ENCODE results near the gene UBE2E3.
A peak's percentile ranks its signal among the peaks of the same experiment; 100 is the strongest.
"Not testable (repeated sequence)": the region's sequence is repeated elsewhere in the genome, so short reads cannot be mapped to it uniquely, and the experiment has no call there.

The UBE2E3 gene

GRCh38 chr2:181022652-181023051 is 42.2 kb downstream of the UBE2E3 start:
- CTCF ChIA-PET = interaction anchor here (0.5 kb wide), 1 partner anchor 898 kb away, joined by 3 read pairs; no protein-coding TSS in a partner anchor
- POLR2A ChIA-PET = no interaction called here
- Histone ChIP-seq H3K27me3 (replicated peaks in 2 of 5; ENCODE audit: control insufficient read depth in 4 of 5, insufficient read depth in 5 of 5, low read length in 4 of 5) (no peaks in the 10 kb centered on the region), H3K4me1 (ENCODE audit: control extremely low read depth in 1 of 4, control insufficient read depth in 4 of 4, insufficient read depth in 4 of 4, low read length in 3 of 4) (no peaks in the 10 kb centered on the region), H3K4me3 (ENCODE audit: control insufficient read depth in 1 of 7, extremely low read depth in 1 of 7, insufficient read depth in 4 of 7, low read depth in 2 of 7, low read length in 6 of 7) (no peak overlapping the region), H3K27ac (ENCODE audit: insufficient read depth in 1 of 2, low read depth in 1 of 2, low read length in 2 of 2, poor library complexity in 1 of 2, severe bottlenecking in 2 of 2) (no peak overlapping the region), H3K9me3 (ENCODE audit: control extremely low read depth in 1 of 5, control insufficient read depth in 4 of 5, insufficient read depth in 2 of 5, low read depth in 1 of 5, low read length in 4 of 5) (no peaks in the 10 kb centered on the region), H3K36me3 (ENCODE audit: control insufficient read depth in 4 of 4, insufficient read depth in 4 of 4, low read length in 3 of 4) (peaks cover 0 to 2% (median 0%) of the 10 kb centered on the region in 4 experiments)
- WGBS (ENCODE audit: insufficient coverage) = 100% methylated on average over 1 of the region's 3 CpGs
- DNase-seq = no peak

GRCh38 chr2:181025004-181025403 is 44.6 kb downstream of the UBE2E3 start:
- Histone ChIP-seq H3K27ac (ENCODE audit: insufficient read depth in 1 of 2, low read depth in 1 of 2, low read length in 2 of 2, poor library complexity in 1 of 2, severe bottlenecking in 2 of 2) (no peak overlapping the region), H3K4me3 (ENCODE audit: control insufficient read depth in 1 of 7, extremely low read depth in 1 of 7, insufficient read depth in 4 of 7, low read depth in 2 of 7, low read length in 6 of 7) (no peak overlapping the region), H3K9me3 (ENCODE audit: control extremely low read depth in 1 of 5, control insufficient read depth in 4 of 5, insufficient read depth in 2 of 5, low read depth in 1 of 5, low read length in 4 of 5) (no peaks in the 10 kb centered on the region), H3K27me3 (replicated peaks in 2 of 5; ENCODE audit: control insufficient read depth in 4 of 5, insufficient read depth in 5 of 5, low read length in 4 of 5) (no peaks in the 10 kb centered on the region), H3K36me3 (ENCODE audit: control insufficient read depth in 4 of 4, insufficient read depth in 4 of 4, low read length in 3 of 4) (peaks cover 0 to 2% (median 0%) of the 10 kb centered on the region in 4 experiments), H3K4me1 (ENCODE audit: control extremely low read depth in 1 of 4, control insufficient read depth in 4 of 4, insufficient read depth in 4 of 4, low read length in 3 of 4) (no peaks in the 10 kb centered on the region)
- no CpG with 5 or more reads among the region's 3 CpGs for WGBS (ENCODE audit: insufficient coverage)
- ChIA-PET CTCF (no interaction called here), POLR2A (no interaction called here)
- DNase-seq = peak in 1 of 3 donors; percentile 13

DNA sequence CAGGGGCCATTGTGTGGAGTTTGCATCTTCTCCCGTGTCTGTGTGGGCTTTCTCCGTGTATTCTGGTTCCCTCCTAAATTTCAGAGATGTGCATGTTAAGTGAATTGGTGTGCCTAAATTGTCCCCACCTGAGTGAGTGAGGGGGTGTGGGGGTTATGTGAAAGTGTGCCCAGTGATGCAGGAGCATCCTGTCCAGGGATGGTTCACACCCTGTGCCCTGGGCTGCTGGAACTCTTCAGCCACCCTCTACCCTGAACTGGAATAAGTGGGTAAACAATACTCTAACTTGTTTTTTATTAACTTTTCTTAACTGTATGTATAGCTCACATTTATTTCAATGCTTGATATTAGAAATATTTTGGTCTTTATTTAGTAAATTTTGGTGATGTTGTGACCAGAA is 56.0 kb downstream of the UBE2E3 start:
- Histone ChIP-seq H3K27ac (ENCODE audit: insufficient read depth in 1 of 2, low read depth in 1 of 2, low read length in 2 of 2, poor library complexity in 1 of 2, severe bottlenecking in 2 of 2) (no peak overlapping the region), H3K36me3 (ENCODE audit: control insufficient read depth in 4 of 4, insufficient read depth in 4 of 4, low read length in 3 of 4) (no peaks in the 10 kb centered on the region), H3K27me3 (replicated peaks in 2 of 5; ENCODE audit: control insufficient read depth in 4 of 5, insufficient read depth in 5 of 5, low read length in 4 of 5) (no peaks in the 10 kb centered on the region), H3K4me1 (ENCODE audit: control extremely low read depth in 1 of 4, control insufficient read depth in 4 of 4, insufficient read depth in 4 of 4, low read length in 3 of 4) (no peaks in the 10 kb centered on the region), H3K9me3 (ENCODE audit: control extremely low read depth in 1 of 5, control insufficient read depth in 4 of 5, insufficient read depth in 2 of 5, low read depth in 1 of 5, low read length in 4 of 5) (peaks cover 0 to 2% (median 0%) of the 10 kb centered on the region in 5 experiments), H3K4me3 (ENCODE audit: control insufficient read depth in 1 of 7, extremely low read depth in 1 of 7, insufficient read depth in 4 of 7, low read depth in 2 of 7, low read length in 6 of 7) (no peak overlapping the region)
- POLR2A ChIA-PET = no interaction called here
- WGBS (ENCODE audit: insufficient coverage) = 100% methylated on average over 2 of the region's 2 CpGs
- no peak for DNase-seq
- CTCF ChIA-PET = no interaction called here

DNA sequence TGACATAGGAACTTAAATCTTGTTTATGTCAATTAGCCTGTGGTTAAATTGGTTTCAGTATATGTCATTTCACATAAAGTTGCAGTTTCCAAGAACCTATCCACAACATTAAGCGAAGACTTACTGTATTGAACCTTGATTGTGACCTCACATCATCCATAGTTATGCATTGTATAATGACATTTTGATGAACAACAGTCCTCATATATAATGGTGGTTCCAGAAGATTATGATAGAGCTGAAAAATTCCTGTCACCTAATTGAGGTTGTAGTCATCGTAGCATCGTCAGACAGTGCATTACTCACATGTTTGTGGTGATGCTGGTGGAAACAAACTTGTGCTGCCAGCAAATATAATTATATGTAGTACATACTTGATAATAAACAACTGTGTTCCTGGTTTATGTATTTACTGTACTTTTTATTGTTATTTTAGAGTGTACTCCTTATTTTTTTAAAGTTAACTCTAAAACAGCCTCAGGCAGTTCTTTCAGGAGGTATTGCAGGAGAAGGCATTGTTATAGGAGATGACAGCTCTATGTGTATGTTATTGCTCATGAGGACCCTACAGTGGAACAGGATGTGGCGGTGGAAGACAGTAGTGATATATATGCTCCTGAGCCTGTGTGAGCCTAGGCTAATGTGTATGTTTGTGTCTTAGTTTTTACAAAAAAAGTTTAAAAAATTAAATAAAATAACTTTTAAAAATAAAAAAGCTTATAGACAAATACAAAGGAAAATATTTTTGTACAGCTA is 56.6 kb downstream of the UBE2E3 start:
- POLR2A ChIA-PET = no interaction called here
- no peak for DNase-seq
- Histone ChIP-seq H3K9me3 (ENCODE audit: control extremely low read depth in 1 of 5, control insufficient read depth in 4 of 5, insufficient read depth in 2 of 5, low read depth in 1 of 5, low read length in 4 of 5) (no peaks in the 10 kb centered on the region), H3K27ac (ENCODE audit: insufficient read depth in 1 of 2, low read depth in 1 of 2, low read length in 2 of 2, poor library complexity in 1 of 2, severe bottlenecking in 2 of 2) (no peak overlapping the region), H3K4me1 (ENCODE audit: control extremely low read depth in 1 of 4, control insufficient read depth in 4 of 4, insufficient read depth in 4 of 4, low read length in 3 of 4) (peaks cover 0 to 2% (median 0%) of the 10 kb centered on the region in 4 experiments), H3K27me3 (replicated peaks in 2 of 5; ENCODE audit: control insufficient read depth in 4 of 5, insufficient read depth in 5 of 5, low read length in 4 of 5) (no peaks in the 10 kb centered on the region), H3K4me3 (ENCODE audit: control insufficient read depth in 1 of 7, extremely low read depth in 1 of 7, insufficient read depth in 4 of 7, low read depth in 2 of 7, low read length in 6 of 7) (no peak overlapping the region), H3K36me3 (ENCODE audit: control insufficient read depth in 4 of 4, insufficient read depth in 4 of 4, low read length in 3 of 4) (no peaks in the 10 kb centered on the region)
- WGBS (ENCODE audit: insufficient coverage) = 100% methylated on average over 1 of the region's 4 CpGs
- CTCF ChIA-PET = interaction anchor here (1.1 to 1.2 kb wide), 2 partner anchors 10 to 31 kb away, joined by 3 read pairs; no protein-coding TSS in a partner anchor

DNA sequence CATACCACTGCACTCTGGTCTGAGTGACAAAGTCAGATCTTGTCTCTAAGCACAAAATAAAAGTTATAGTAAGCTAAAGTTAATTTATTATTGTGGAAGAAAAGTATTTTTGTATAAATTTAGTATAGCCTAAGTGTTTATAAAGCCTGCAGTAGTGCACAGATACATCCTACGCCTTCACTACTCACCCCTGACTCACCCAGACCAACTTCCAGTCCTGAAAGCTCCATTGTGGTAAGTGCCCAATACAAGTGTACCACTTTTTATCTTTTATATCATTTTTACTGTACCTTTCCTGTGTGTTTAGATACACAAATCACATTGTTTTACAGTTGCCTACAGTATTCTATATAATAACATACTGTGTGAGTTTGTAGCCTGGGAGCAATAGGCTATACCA is 57.5 kb downstream of the UBE2E3 start:
- CTCF ChIA-PET = interaction anchor here (1.1 to 1.2 kb wide), 2 partner anchors 11 to 32 kb away, joined by 3 read pairs; no protein-coding TSS in a partner anchor
- DNase-seq = no peak

GRCh38 chr2:181038796-181039195 is 58.4 kb downstream of the UBE2E3 start:
- DNase-seq = no peak
- H3K9me3 ChIP-seq (ENCODE audit: control extremely low read depth in 1 of 5, control insufficient read depth in 4 of 5, insufficient read depth in 2 of 5, low read depth in 1 of 5, low read length in 4 of 5) = no peaks in the 10 kb centered on the region
- H3K4me3 ChIP-seq (ENCODE audit: control insufficient read depth in 1 of 7, extremely low read depth in 1 of 7, insufficient read depth in 4 of 7, low read depth in 2 of 7, low read length in 6 of 7) = no peak overlapping the region
- no peaks in the 10 kb centered on the region for H3K36me3 ChIP-seq (ENCODE audit: control insufficient read depth in 4 of 4, insufficient read depth in 4 of 4, low read length in 3 of 4)
- H3K27ac ChIP-seq (ENCODE audit: insufficient read depth in 1 of 2, low read depth in 1 of 2, low read length in 2 of 2, poor library complexity in 1 of 2, severe bottlenecking in 2 of 2) = no peak overlapping the region
- no peaks in the 10 kb centered on the region for H3K27me3 ChIP-seq (replicated peaks in 2 of 5; ENCODE audit: control insufficient read depth in 4 of 5, insufficient read depth in 5 of 5, low read length in 4 of 5)
- ChIA-PET CTCF (no interaction called here), POLR2A (no interaction called here)
- no CpG with 5 or more reads among the region's 4 CpGs for WGBS (ENCODE audit: insufficient coverage)
- H3K4me1 ChIP-seq (ENCODE audit: control extremely low read depth in 1 of 4, control insufficient read depth in 4 of 4, insufficient read depth in 4 of 4, low read length in 3 of 4) = peaks cover 0 to 8% (median 6%) of the 10 kb centered on the region in 4 experiments

More for the DNA sequence above, 57.5 kb downstream of the UBE2E3 start:
- Histone ChIP-seq H3K36me3 (ENCODE audit: control insufficient read depth in 4 of 4, insufficient read depth in 4 of 4, low read length in 3 of 4) (no peaks in the 10 kb centered on the region), H3K4me3 (ENCODE audit: control insufficient read depth in 1 of 7, extremely low read depth in 1 of 7, insufficient read depth in 4 of 7, low read depth in 2 of 7, low read length in 6 of 7) (no peak overlapping the region), H3K4me1 (ENCODE audit: control extremely low read depth in 1 of 4, control insufficient read depth in 4 of 4, insufficient read depth in 4 of 4, low read length in 3 of 4) (peaks cover 0 to 8% (median 6%) of the 10 kb centered on the region in 4 experiments), H3K27me3 (replicated peaks in 2 of 5; ENCODE audit: control insufficient read depth in 4 of 5, insufficient read depth in 5 of 5, low read length in 4 of 5) (no peaks in the 10 kb centered on the region), H3K9me3 (ENCODE audit: control extremely low read depth in 1 of 5, control insufficient read depth in 4 of 5, insufficient read depth in 2 of 5, low read depth in 1 of 5, low read length in 4 of 5) (no peaks in the 10 kb centered on the region), H3K27ac (ENCODE audit: insufficient read depth in 1 of 2, low read depth in 1 of 2, low read length in 2 of 2, poor library complexity in 1 of 2, severe bottlenecking in 2 of 2) (no peak overlapping the region)
- POLR2A ChIA-PET = no interaction called here
- WGBS (ENCODE audit: insufficient coverage) = 88% methylated on average over 1 of the region's 1 CpG

GRCh38 chr2:181040839-181041238 is 60.4 kb downstream of the UBE2E3 start:
- DNase-seq; H3K27me3 ChIP-seq (replicated peaks in 2 of 5; ENCODE audit: control insufficient read depth in 4 of 5, insufficient read depth in 5 of 5, low read length in 4 of 5); POLR2A ChIA-PET; H3K9me3 ChIP-seq (ENCODE audit: control extremely low read depth in 1 of 5, control insufficient read depth in 4 of 5, insufficient read depth in 2 of 5, low read depth in 1 of 5, low read length in 4 of 5); H3K36me3 ChIP-seq (ENCODE audit: control insufficient read depth in 4 of 4, insufficient read depth in 4 of 4, low read length in 3 of 4); H3K4me1 ChIP-seq (ENCODE audit: control extremely low read depth in 1 of 4, control insufficient read depth in 4 of 4, insufficient read depth in 4 of 4, low read length in 3 of 4); H3K27ac ChIP-seq (ENCODE audit: insufficient read depth in 1 of 2, low read depth in 1 of 2, low read length in 2 of 2, poor library complexity in 1 of 2, severe bottlenecking in 2 of 2); H3K4me3 ChIP-seq (ENCODE audit: control insufficient read depth in 1 of 7, extremely low read depth in 1 of 7, insufficient read depth in 4 of 7, low read depth in 2 of 7, low read length in 6 of 7): not testable (repeated sequence)
- 97% methylated on average over 5 of the region's 11 CpGs for WGBS (ENCODE audit: insufficient coverage)
- CTCF ChIA-PET = interaction anchor here (1.2 kb wide), 1 partner anchor 10 kb away, joined by 3 read pairs; no protein-coding TSS in a partner anchor
